ENCODE measurements around the gene TNIP1. TPM values are rescaled to one million over a fixed set of nuclear protein-coding genes. Genes with fewer than 3 reads are reported as not detected.

TNIP1 gene
- total RNA-seq, 2 experiments from 2014 or later: 110 to 115 TPM

- Mint-ChIP-seq H3K4me3 (no peak overlapping the region), H3K4me1 (ENCODE audit: low read depth) (no peaks in the 10 kb centered on the region), H3K9me3 (no peaks in the 10 kb centered on the region), H3K27me3 (no peaks in the 10 kb centered on the region), H3K27ac (no peak overlapping the region), H3K36me3 (ENCODE audit: low read depth) (peaks cover 64% of the 10 kb centered on the region)
- Histone ChIP-seq H3K4me3 (ENCODE audit: low read length) (no peak overlapping the region), H3K4me1 (ENCODE audit: insufficient read depth, low read length) (no peaks in the 10 kb centered on the region), H3K27me3 (ENCODE audit: control insufficient read depth in 1 of 2, insufficient read depth in 2 of 2, low read length in 2 of 2) (no peaks in the 10 kb centered on the region), H3K9me3 (ENCODE audit: control insufficient read depth in 1 of 2, insufficient read depth in 1 of 2, low read length in 2 of 2) (no peaks in the 10 kb centered on the region), H3K36me3 (ENCODE audit: insufficient read depth, low read length) (peaks cover 67% of the 10 kb centered on the region), H3K27ac (ENCODE audit: low read depth in 1 of 2, low read length in 2 of 2) (no peak overlapping the region)
- TF ChIP-seq CTCF (IDR thresholded peaks at IDR 0.05): no peak
- ChIA-PET CTCF (no interaction called here), POLR2A (no interaction called here)
- DNase-seq (no peak), ATAC-seq (ENCODE audit: poor library complexity) (no peak)
- intact Hi-C loops (cut with DNase I, micrococcal nuclease): no loop called here
Observed at GRCh38 chr5:151028717-151029116, 52.1 kb downstream of the TNIP1 start.

- no peak for TF ChIP-seq CTCF (IDR thresholded peaks at IDR 0.05)
- Mint-ChIP-seq H3K4me3 (no peak overlapping the region), H3K9me3 (no peaks in the 10 kb centered on the region), H3K36me3 (ENCODE audit: low read depth) (peaks cover 57% of the 10 kb centered on the region), H3K27ac (no peak overlapping the region), H3K4me1 (ENCODE audit: low read depth) (no peaks in the 10 kb centered on the region), H3K27me3 (no peaks in the 10 kb centered on the region)
- Histone ChIP-seq H3K27ac (ENCODE audit: low read depth in 1 of 2, low read length in 2 of 2) (no peak overlapping the region), H3K4me1 (ENCODE audit: insufficient read depth, low read length) (no peaks in the 10 kb centered on the region), H3K9me3 (ENCODE audit: control insufficient read depth in 1 of 2, insufficient read depth in 1 of 2, low read length in 2 of 2) (no peaks in the 10 kb centered on the region), H3K4me3 (ENCODE audit: low read length) (no peak overlapping the region), H3K36me3 (ENCODE audit: insufficient read depth, low read length) (peaks cover 61% of the 10 kb centered on the region), H3K27me3 (ENCODE audit: control insufficient read depth in 1 of 2, insufficient read depth in 2 of 2, low read length in 2 of 2) (no peaks in the 10 kb centered on the region)
- ChIA-PET CTCF (interaction anchor here (1.0 kb wide), 1 partner anchor 88 kb away, joined by 3 read pairs; no protein-coding TSS in a partner anchor), POLR2A (no interaction called here)
- intact Hi-C loops (cut with DNase I, micrococcal nuclease): no loop called here
- no peak for DNase-seq
- ATAC-seq (ENCODE audit: poor library complexity): no peak
Observed at GRCh38 chr5:151027961-151028479, 52.8 kb downstream of the TNIP1 start.

GRCh38 chr5:151026679-151027078 is 54.2 kb downstream of the TNIP1 start:
- no peak for TF ChIP-seq CTCF (IDR thresholded peaks at IDR 0.05)
- Mint-ChIP-seq H3K9me3 (no peaks in the 10 kb centered on the region), H3K27ac (no peak overlapping the region), H3K4me3 (no peak overlapping the region), H3K27me3 (no peaks in the 10 kb centered on the region), H3K4me1 (ENCODE audit: low read depth) (peaks cover 8% of the 10 kb centered on the region), H3K36me3 (ENCODE audit: low read depth) (peaks cover 43% of the 10 kb centered on the region)
- intact Hi-C loops (cut with DNase I, micrococcal nuclease): no loop called here
- Histone ChIP-seq H3K36me3 (ENCODE audit: insufficient read depth, low read length) (peaks cover 52% of the 10 kb centered on the region), H3K4me1 (ENCODE audit: insufficient read depth, low read length) (no peaks in the 10 kb centered on the region), H3K27me3 (ENCODE audit: control insufficient read depth in 1 of 2, insufficient read depth in 2 of 2, low read length in 2 of 2) (no peaks in the 10 kb centered on the region), H3K9me3 (ENCODE audit: control insufficient read depth in 1 of 2, insufficient read depth in 1 of 2, low read length in 2 of 2) (no peaks in the 10 kb centered on the region), H3K4me3 (ENCODE audit: low read length) (no peak overlapping the region), H3K27ac (ENCODE audit: low read depth in 1 of 2, low read length in 2 of 2) (no peak overlapping the region)
- ATAC-seq (ENCODE audit: poor library complexity) (no peak), DNase-seq (no peak)
- POLR2A ChIA-PET: no interaction called here
- CTCF ChIA-PET: no interaction called here
